Activated CD4-positive, alpha-beta T cell treated with anti-CD3 and anti-CD28 coated beads for 4 hours (primary cell): Measurements from ENCODE around the gene CCR3.

Experiments
- DNase-seq, 2 donors: peaks; one replicate each; pipeline ENCODE4 v3.0.0-alpha.2; 2020

Gene CCR3

GRCh38 chr3:46221938-46222337 lies 20.3 kb upstream of the CCR3 start:
- DNase-seq = no peak

DNA sequence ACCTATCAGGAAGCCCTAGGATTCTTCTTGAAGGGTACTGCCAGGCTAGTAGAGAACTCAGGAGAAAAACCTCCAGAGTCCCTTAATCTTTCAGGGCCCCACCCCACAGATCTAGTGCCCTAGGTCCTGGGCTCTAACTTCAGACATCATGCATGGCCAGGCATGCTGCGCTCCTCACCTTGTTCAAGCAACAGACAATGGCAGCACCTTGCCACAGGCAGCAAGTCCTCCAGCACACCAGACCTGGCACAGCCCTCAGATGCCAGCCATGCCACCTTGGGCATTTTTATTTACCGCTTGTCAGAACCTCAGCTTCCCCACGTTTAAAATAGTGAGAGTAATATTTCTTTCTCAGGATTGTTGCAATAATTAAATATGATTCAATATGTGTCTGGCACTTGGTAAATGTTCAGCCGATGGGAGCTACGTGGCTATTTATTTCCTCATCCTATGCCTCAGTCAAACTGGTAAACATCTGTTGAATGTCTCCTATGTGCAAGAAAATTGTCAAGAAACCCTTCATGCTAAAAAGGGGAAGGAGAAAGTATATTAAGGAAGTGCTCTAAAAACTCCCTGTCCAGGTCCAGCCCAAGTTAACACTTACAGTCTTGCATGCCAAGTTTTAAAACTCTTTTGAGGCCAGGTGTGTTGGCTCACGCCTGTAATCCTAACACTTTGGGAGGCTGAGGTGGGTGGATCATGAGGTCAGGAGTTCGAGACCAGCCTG lies 19.7 kb upstream of the CCR3 start:
- DNase-seq = no peak

- DNase-seq = no peak
These were observed 13.7 kb upstream of the CCR3 start for GRCh38 chr3:46228260-46229242.

DNA sequence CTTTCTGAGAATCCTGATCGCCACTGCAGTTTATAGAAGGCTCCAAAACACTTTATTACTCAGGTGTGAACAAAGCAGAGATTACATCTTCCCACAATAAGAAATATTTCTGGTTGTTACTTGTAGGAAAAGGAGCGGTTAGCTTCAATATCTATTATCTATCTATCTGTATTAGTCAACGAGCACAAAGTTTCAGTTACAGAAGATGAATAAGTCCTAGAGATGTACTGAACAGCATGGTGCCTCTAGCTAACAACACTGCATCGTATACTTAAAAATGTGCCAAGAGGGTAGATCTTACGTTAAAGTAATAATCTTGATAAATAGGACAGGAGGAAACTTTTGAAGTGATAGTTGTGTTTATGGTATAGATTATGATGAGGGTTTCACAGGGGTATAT lies 10.9 kb upstream of the CCR3 start:
- DNase-seq = no peak

DNA sequence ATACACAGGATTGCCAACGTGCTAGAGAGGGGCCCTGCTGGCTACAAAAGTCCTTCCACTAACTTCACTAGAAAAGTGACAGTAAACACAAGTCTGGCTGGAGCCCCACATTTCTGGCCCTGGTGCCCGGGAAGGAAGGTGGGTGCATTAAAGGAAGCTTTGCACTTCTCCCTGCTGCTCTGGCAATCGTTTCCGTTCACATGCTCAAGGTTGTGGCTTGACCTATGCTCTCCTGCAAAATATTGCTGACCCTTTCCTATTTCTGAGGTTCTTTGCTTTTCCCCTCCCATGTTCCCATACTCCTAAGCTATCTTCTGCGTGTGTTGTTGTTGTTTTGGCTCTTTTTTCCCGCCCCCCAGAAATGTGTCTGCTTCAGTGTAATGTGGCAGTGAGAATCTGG lies 9.1 kb upstream of the CCR3 start:
- no peak for DNase-seq

GRCh38 chr3:46235425-46235824 lies 6.8 kb upstream of the CCR3 start:
- DNase-seq = no peak

- DNase-seq = no peak
These were observed 5.8 kb upstream of the CCR3 start for GRCh38 chr3:46236294-46237054.

- no peak for DNase-seq
These were observed 3.9 kb upstream of the CCR3 start for GRCh38 chr3:46238386-46238785.

GRCh38 chr3:46239301-46239938 lies 2.8 kb upstream of the CCR3 start:
- DNase-seq = no peak

GRCh38 chr3:46239952-46240351 lies 2.3 kb upstream of the CCR3 start:
- no peak for DNase-seq

- no peak for DNase-seq
These were observed 1.3 kb downstream of the CCR3 start for GRCh38 chr3:46243560-46243959.

- no peak for DNase-seq
These were observed 2.9 kb downstream of the CCR3 start for GRCh38 chr3:46245146-46245545.

DNA sequence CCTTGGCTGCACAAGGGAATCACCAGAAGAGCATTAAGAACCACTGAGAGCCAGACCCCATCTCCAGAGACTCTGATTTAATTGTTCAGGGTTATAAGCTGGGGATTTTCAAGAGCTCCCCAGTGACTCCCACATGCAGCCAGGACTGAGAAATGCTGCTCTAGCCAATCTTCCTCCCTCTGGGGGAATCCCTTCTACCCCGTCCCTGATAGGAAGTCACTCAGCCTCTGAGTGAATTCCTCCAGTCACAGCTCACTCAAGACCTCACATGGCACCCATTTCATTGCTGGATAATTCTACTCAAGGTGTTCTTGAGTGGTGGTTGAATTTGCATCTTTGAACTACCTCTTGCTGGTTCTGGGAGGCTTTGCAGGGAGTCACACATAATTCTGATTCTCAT lies 10.7 kb downstream of the CCR3 start:
- no peak for DNase-seq

GRCh38 chr3:46258525-46258924 lies 16.3 kb downstream of the CCR3 start:
- DNase-seq = no peak

- no peak for DNase-seq
These were observed 19.8 kb downstream of the CCR3 start for GRCh38 chr3:46261926-46262594.

GRCh38 chr3:46264002-46264401 lies 21.7 kb downstream of the CCR3 start:
- no peak for DNase-seq

DNA sequence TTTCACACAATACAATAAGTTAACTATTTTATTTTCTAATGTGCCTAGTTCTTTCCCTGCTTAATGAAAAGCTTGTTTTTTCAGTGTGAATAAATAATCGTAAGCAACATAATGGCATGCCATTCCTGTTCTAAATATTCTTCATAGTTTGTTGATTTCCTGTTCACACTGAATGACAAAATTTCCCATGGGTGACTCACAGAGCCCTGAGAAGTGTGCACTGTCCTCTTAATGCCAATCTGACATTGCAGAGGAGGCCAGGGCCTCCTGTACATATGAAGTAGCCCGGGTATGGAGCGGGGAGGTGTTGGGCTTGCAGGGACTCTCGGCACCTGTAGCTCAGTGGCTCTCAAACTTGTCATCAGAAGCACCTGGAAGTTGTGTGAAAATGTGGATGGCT lies 24.3 kb downstream of the CCR3 start:
- DNase-seq = no peak

- DNase-seq = no peak
These were observed 27.3 kb downstream of the CCR3 start for GRCh38 chr3:46269556-46269955.

DNA sequence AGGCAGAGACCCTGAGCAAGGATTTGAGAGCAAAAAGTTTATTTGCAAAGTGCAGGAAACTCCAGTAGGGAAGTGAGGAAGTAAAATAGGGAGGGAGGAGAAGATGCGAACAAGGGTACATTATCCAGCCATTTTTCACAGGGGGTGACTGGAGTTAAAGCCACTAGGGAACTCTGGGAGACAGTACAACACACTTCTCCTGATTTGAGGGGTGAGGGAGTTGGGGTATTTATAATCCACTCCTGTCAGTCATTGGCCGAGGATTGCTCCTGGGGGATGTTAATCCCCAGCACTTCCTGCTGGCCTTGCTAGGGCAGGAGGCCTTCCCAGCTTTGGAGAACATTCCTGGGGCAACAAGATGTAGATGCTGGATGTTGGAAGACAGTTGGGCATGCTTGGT lies 28.2 kb downstream of the CCR3 start:
- DNase-seq = no peak

GRCh38 chr3:46271209-46271745 lies 29.0 kb downstream of the CCR3 start:
- DNase-seq = no peak

DNA sequence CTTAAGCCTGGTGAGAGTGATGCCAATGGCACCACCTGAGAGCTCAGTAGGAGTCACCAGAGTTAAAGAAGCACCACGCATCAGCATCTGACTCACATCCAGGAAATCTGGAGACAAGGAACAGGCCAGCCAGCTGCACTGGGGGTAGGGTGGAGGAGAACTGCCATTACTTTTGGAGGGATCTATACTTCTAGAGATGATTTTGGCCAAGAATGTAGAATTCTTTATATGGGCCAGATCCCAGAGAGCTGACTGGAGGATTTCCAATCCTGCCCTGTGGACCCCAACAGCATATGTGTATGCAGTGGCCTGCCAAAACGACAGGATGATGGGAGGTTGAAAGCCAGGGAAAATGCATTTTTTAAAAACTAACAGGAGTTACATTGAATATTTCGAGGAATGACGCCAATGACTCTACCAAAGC lies 29.8 kb downstream of the CCR3 start:
- DNase-seq = no peak
